ENCODE measurements around the gene CDC42EP1. TPM values are rescaled to one million over a fixed set of nuclear protein-coding genes. Genes with fewer than 3 reads are reported as not detected.

Gene CDC42EP1
- total and polyA plus RNA-seq, 2 donors (not counting 1 experiment from before 2014, with no cell fraction given), result 0.22 TPM; not detected in 1

DNA sequence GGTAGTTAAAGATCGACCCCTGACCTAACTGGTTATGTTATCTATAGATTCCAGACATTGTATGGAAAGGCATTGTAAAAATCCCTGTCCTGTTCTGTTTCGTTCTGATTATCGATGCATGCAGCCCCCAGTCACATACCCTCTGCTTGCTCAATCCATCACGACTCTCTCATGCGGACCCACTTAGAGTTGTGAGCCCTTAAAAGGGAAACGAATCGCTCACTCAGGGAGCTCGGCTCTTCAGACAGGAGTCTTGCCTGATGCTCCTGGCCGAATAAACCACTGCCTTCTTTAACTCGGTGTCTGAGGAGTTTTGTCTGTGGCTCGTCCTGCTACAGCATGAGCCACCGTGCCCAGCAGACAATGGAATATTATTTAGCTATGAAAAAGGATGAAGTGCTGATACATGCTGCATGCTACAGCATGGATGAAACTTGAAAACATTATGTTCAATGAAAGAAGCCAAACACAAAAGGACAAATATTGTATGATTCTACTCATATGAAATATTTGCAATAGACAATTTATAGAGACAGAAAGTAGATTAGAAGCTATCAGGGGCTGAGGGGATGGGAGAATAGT, 31.6 kb downstream of the CDC42EP1 start:
- Mint-ChIP-seq H3K4me3 (peak overlapping the region; percentile 87), H3K4me1 (peaks cover 11% of the 10 kb centered on the region), H3K27ac (peak overlapping the region; percentile 75), H3K9me3 (ENCODE audit: insufficient read depth) (no peaks in the 10 kb centered on the region), H3K27me3 (peaks cover 21% of the 10 kb centered on the region)
- Histone ChIP-seq H3K9ac (ENCODE audit: low read length) (peak overlapping the region; percentile 41), H2AFZ (ENCODE audit: insufficient read depth, low read depth, low read length, poor library complexity, severe bottlenecking) (peak overlapping the region; percentile 63), H3K9me3 (ENCODE audit: control extremely low read depth in 1 of 3, control insufficient read depth in 2 of 3, insufficient read depth in 1 of 3, low read length in 2 of 3) (no peaks in the 10 kb centered on the region), H3K4me1 (ENCODE audit: control insufficient read depth in 2 of 2, insufficient read depth in 2 of 2, low read length in 2 of 2) (peaks cover 4 to 9% of the 10 kb centered on the region in 2 donors), H3K4me2 (replicated peaks; ENCODE audit: low read depth, low read length, poor library complexity, severe bottlenecking) (peak overlapping the region; percentile 63), H4K20me1 (ENCODE audit: control insufficient read depth, insufficient read depth, low read length, poor library complexity, severe bottlenecking) (no peaks in the 10 kb centered on the region), H3K4me3 (ENCODE audit: control extremely low read depth in 1 of 5, extremely low read depth in 1 of 5, insufficient read depth in 1 of 5, low read depth in 2 of 5, low read length in 4 of 5) (peak overlapping the region in 3 of 5 experiments; percentile 33 to 51 (median 41)), H3K79me2 (ENCODE audit: control insufficient read depth, insufficient read depth, low read length) (no peaks in the 10 kb centered on the region), H3K27ac (ENCODE audit: low read length in 2 of 2) (no peak overlapping the region), H3K36me3 (replicated peaks in 1 of 2; ENCODE audit: control extremely low read depth in 1 of 2, control insufficient read depth in 1 of 2, extremely low read depth in 1 of 2, insufficient read depth in 2 of 2, low read length in 1 of 2) (no peaks in the 10 kb centered on the region), H3K27me3 (replicated peaks in 1 of 4; ENCODE audit: control extremely low read depth in 1 of 4, control insufficient read depth in 3 of 4, insufficient read depth in 4 of 4, low read length in 3 of 4) (peaks cover 0 to 3% (median 0%) of the 10 kb centered on the region in 4 experiments)
- DNase-seq, result no peak
- ChIA-PET CTCF (interaction anchor here (0.7 to 4.4 kb wide), 35 partner anchors 8 to 570 kb away, joined by 3 to 55 read pairs (median 5); partner anchors contain the start of genes GGA1, LGALS2, NOL12 and PDXP), POLR2A (interaction anchor here (0.7 to 1.4 kb wide), 3 partner anchors 16 to 78 kb away, joined by 3 to 17 read pairs (median 8); partner anchors contain the start of gene GGA1)
- intact Hi-C loops (cut with micrococcal nuclease), result loop anchor here (1.0 kb wide), 2 partner anchors 16 to 54 kb away; partner anchors contain the start of gene GGA1
- ATAC-seq (ENCODE audit: low read depth), result no peak
- 94% methylated on average over 9 of the region's 12 CpGs for WGBS (ENCODE audit: insufficient coverage)
- TF ChIP-seq, protein P1, sequence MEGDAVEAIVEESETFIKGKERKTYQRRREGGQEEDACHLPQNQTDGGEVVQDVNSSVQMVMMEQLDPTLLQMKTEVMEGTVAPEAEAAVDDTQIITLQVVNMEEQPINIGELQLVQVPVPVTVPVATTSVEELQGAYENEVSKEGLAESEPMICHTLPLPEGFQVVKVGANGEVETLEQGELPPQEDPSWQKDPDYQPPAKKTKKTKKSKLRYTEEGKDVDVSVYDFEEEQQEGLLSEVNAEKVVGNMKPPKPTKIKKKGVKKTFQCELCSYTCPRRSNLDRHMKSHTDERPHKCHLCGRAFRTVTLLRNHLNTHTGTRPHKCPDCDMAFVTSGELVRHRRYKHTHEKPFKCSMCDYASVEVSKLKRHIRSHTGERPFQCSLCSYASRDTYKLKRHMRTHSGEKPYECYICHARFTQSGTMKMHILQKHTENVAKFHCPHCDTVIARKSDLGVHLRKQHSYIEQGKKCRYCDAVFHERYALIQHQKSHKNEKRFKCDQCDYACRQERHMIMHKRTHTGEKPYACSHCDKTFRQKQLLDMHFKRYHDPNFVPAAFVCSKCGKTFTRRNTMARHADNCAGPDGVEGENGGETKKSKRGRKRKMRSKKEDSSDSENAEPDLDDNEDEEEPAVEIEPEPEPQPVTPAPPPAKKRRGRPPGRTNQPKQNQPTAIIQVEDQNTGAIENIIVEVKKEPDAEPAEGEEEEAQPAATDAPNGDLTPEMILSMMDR (IDR thresholded peaks at IDR 0.05), result no peak
- no peak for TF ChIP-seq EZH2 (IDR thresholded peaks at IDR 0.05; ENCODE audit: borderline replicate concordance, insufficient read depth, low read depth, low read length, poor library complexity, severe bottlenecking)

- H3K27me3 Mint-ChIP-seq, result peaks cover 13% of the 10 kb centered on the region
- Histone ChIP-seq H2AFZ (ENCODE audit: insufficient read depth, low read depth, low read length, poor library complexity, severe bottlenecking) (no peak overlapping the region), H4K20me1 (ENCODE audit: control insufficient read depth, insufficient read depth, low read length, poor library complexity, severe bottlenecking) (no peaks in the 10 kb centered on the region), H3K36me3 (replicated peaks in 1 of 2; ENCODE audit: control extremely low read depth in 1 of 2, control insufficient read depth in 1 of 2, extremely low read depth in 1 of 2, insufficient read depth in 2 of 2, low read length in 1 of 2) (no peaks in the 10 kb centered on the region), H3K79me2 (ENCODE audit: control insufficient read depth, insufficient read depth, low read length) (no peaks in the 10 kb centered on the region), H3K27me3 (replicated peaks in 1 of 4; ENCODE audit: control extremely low read depth in 1 of 4, control insufficient read depth in 3 of 4, insufficient read depth in 4 of 4, low read length in 3 of 4) (peaks cover 0 to 6% (median 0%) of the 10 kb centered on the region in 4 experiments), H3K9me3 (ENCODE audit: control extremely low read depth in 1 of 3, control insufficient read depth in 2 of 3, insufficient read depth in 1 of 3, low read length in 2 of 3) (no peaks in the 10 kb centered on the region), H3K4me2 (replicated peaks; ENCODE audit: low read depth, low read length, poor library complexity, severe bottlenecking) (no peak overlapping the region), H3K27ac (ENCODE audit: low read length in 2 of 2) (no peak overlapping the region), H3K9ac (ENCODE audit: low read length) (no peak overlapping the region), H3K4me3 (ENCODE audit: control extremely low read depth in 1 of 5, extremely low read depth in 1 of 5, insufficient read depth in 1 of 5, low read depth in 2 of 5, low read length in 4 of 5) (no peak overlapping the region), H3K4me1 (ENCODE audit: control insufficient read depth in 2 of 2, insufficient read depth in 2 of 2, low read length in 2 of 2) (peaks cover 4 to 9% of the 10 kb centered on the region in 2 donors)
- POLR2A ChIA-PET, result no interaction called here
- intact Hi-C loops (cut with micrococcal nuclease), result no loop called here
- ATAC-seq (ENCODE audit: low read depth) (no peak), DNase-seq (no peak)
- CTCF ChIA-PET, result interaction anchor here (0.7 kb wide), 1 partner anchor 27 kb away, joined by 3 read pairs; no protein-coding TSS in a partner anchor
- no peaks in the 10 kb centered on the region for H3K9me3 Mint-ChIP-seq (ENCODE audit: insufficient read depth)
- H3K4me3 Mint-ChIP-seq, result no peak overlapping the region
- H3K27ac Mint-ChIP-seq, result no peak overlapping the region
- no peak for TF ChIP-seq EZH2 (IDR thresholded peaks at IDR 0.05; ENCODE audit: borderline replicate concordance, insufficient read depth, low read depth, low read length, poor library complexity, severe bottlenecking)
- TF ChIP-seq, protein P1 (IDR thresholded peaks at IDR 0.05), result no peak
- H3K4me1 Mint-ChIP-seq, result peaks cover 11% of the 10 kb centered on the region
- WGBS (ENCODE audit: insufficient coverage), result 84% methylated on average over 2 of the region's 5 CpGs
These were observed 34.0 kb downstream of the CDC42EP1 start for GRCh38 chr22:37594237-37594636.
